ENCODE results near the gene LHX6. TPM values are rescaled to one million over a fixed set of nuclear protein-coding genes. Genes with fewer than 3 reads are reported as not detected.

The LHX6 gene
- total and polyA plus RNA-seq, 9 of the 15 experiments (the other 6 are each of a cell fraction or from before 2014, with no cell fraction given) = 2.8 to 16.3 (median 7.9) TPM

DNA sequence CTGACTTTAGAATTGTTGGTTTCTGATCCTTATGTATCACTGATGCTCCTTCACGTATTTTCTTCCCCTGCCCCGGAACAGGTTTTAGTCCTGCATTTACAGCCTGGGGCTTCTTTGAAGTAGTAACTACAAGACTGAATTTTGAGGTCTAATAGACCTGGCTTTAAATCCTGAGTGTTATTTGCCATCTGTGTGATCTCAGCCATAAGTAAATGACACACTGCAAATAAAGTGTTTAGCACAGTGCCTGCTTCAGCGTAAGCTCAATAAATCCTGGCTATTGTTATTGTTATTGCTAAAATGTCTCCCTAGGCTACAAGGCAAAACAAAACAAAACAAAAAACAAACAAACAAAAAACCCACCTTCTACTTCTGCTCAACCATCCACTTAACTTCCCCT is 15.6 kb upstream of the LHX6 start (continued):
- TF ChIP-seq E2F6 (IDR thresholded peaks at IDR 0.05; ENCODE audit: borderline replicate concordance in 1 of 2, extremely low read depth in 1 of 2, insufficient read depth in 1 of 2, insufficient read length in 1 of 2, low read depth in 1 of 2, low read length in 1 of 2, poor library complexity in 1 of 2, severe bottlenecking in 1 of 2) (no peak), HDAC1 (IDR thresholded peaks at IDR 0.05) (no peak), HNRNPK (IDR thresholded peaks at IDR 0.05; ENCODE audit: low read depth, low read length, poor library complexity, severe bottlenecking) (no peak)

- no TSS peak for BruUV-seq (replicated peaks)
- CTCF ChIA-PET (ENCODE audit: low intra/inter-chr PET ratio) = no interaction called here
- WGBS (ENCODE audit: insufficient coverage, low coverage, missing lambda C conversion rate) = 67% methylated on average over 5 of the region's 5 CpGs
- Histone ChIP-seq H3K27ac (ENCODE audit: extremely low read depth, low read depth, low read length) (no peak overlapping the region), H3K9me1 (ENCODE audit: control insufficient read depth, insufficient read depth, low read length) (no peaks in the 10 kb centered on the region), H3K9ac (ENCODE audit: insufficient read depth in 1 of 2, low read depth in 2 of 2, low read length in 2 of 2) (no peak overlapping the region), H3K4me3 (no peak overlapping the region), H3K4me2 (ENCODE audit: insufficient read depth, low read length) (no peak overlapping the region), H2AFZ (ENCODE audit: low read depth, low read length) (no peak overlapping the region), H3K79me2 (ENCODE audit: control insufficient read depth, insufficient read depth, low read length) (no peaks in the 10 kb centered on the region), H3K27me3 (ENCODE audit: control insufficient read depth in 2 of 2, insufficient read depth in 2 of 2, low read length in 2 of 2) (no peaks in the 10 kb centered on the region), H3K36me3 (ENCODE audit: control insufficient read depth, insufficient read depth, low read length) (peaks cover 50% of the 10 kb centered on the region), H3K4me1 (replicated peaks in 1 of 2; ENCODE audit: control insufficient read depth in 2 of 2, insufficient read depth in 2 of 2, low read length in 2 of 2) (no peaks in the 10 kb centered on the region; a peak in 1 of 5 replicates), H3K9me3 (replicated peaks; ENCODE audit: control insufficient read depth, insufficient read depth, low read depth, low read length) (no peaks in the 10 kb centered on the region), H4K20me1 (replicated peaks; ENCODE audit: control insufficient read depth, insufficient read depth, low read length) (no peaks in the 10 kb centered on the region)
- FAIRE-seq (no peak), DNase-seq (ENCODE audit: extremely low read depth in 1 of 4, low spot score in 3 of 4) (no peak), ATAC-seq (no peak)
- POLR2A ChIA-PET = no interaction called here
- in situ Hi-C loops (cut with MboI) = no loop called here
- intact Hi-C loops (cut with micrococcal nuclease) = no loop called here
- no peak for TF ChIP-seq ZFP1 (CRISPR knock-in tag; IDR thresholded peaks at IDR 0.05)
- no peak for TF ChIP-seq HDAC1 (IDR thresholded peaks at IDR 0.05)
- TF ChIP-seq PHF21A (IDR thresholded peaks at IDR 0.05; ENCODE audit: borderline replicate concordance, low read depth) = no peak
- TF ChIP-seq, protein P1, sequence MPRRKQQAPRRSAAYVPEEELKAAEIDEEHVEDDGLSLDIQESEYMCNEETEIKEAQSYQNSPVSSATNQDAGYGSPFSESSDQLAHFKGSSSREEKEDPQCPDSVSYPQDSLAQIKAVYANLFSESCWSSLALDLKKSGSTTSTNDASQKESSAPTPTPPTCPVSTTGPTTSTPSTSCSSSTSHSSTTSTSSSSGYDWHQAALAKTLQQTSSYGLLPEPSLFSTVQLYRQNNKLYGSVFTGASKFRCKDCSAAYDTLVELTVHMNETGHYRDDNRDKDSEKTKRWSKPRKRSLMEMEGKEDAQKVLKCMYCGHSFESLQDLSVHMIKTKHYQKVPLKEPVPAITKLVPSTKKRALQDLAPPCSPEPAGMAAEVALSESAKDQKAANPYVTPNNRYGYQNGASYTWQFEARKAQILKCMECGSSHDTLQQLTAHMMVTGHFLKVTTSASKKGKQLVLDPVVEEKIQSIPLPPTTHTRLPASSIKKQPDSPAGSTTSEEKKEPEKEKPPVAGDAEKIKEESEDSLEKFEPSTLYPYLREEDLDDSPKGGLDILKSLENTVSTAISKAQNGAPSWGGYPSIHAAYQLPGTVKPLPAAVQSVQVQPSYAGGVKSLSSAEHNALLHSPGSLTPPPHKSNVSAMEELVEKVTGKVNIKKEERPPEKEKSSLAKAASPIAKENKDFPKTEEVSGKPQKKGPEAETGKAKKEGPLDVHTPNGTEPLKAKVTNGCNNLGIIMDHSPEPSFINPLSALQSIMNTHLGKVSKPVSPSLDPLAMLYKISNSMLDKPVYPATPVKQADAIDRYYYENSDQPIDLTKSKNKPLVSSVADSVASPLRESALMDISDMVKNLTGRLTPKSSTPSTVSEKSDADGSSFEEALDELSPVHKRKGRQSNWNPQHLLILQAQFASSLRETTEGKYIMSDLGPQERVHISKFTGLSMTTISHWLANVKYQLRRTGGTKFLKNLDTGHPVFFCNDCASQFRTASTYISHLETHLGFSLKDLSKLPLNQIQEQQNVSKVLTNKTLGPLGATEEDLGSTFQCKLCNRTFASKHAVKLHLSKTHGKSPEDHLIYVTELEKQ (CRISPR knock-in tag; IDR thresholded peaks at IDR 0.05) = no peak
- no peak for TF ChIP-seq HOMEZ (CRISPR knock-in tag; IDR thresholded peaks at IDR 0.05)
- TF ChIP-seq HBP1 (CRISPR knock-in tag; IDR thresholded peaks at IDR 0.05) = no peak
- no peak for TF ChIP-seq CTCF (IDR thresholded peaks at IDR 0.05 in 2 of 3, conservative IDR thresholded peaks at IDR 0.05 in 1 of 3; ENCODE audit: insufficient read depth in 2 of 3, low read depth in 1 of 3, low read length in 3 of 3)
Measured at GRCh38 chr9:122239722-122240121, 11.0 kb upstream of the LHX6 start.

Measured in K562 (cell line).